Measurements from ENCODE around the gene ZBTB8B. TPM values are rescaled to one million over a fixed set of nuclear protein-coding genes. Genes with fewer than 3 reads are reported as not detected.

ZBTB8B gene
- total and polyA plus RNA-seq, 2 experiments from 2014 or later, result 0.56 to 2.1 TPM

- no peak for TF ChIP-seq CTCF (IDR thresholded peaks at IDR 0.05; ENCODE audit: low read depth, low read length)
- Histone ChIP-seq H3K4me1 (ENCODE audit: low read depth) (peaks cover 13% of the 10 kb centered on the region), H3K4me3 (no peak overlapping the region), H3K27ac (no peak overlapping the region), H3K36me3 (no peaks in the 10 kb centered on the region), H3K9me3 (ENCODE audit: low read depth) (no peaks in the 10 kb centered on the region), H3K27me3 (no peaks in the 10 kb centered on the region)
- DNase-seq (ENCODE audit: low read depth in 1 of 2, low spot score in 1 of 2), result no peak
Observed at GRCh38 chr1:32489774-32490454, 25.0 kb downstream of the ZBTB8B start.

DNA sequence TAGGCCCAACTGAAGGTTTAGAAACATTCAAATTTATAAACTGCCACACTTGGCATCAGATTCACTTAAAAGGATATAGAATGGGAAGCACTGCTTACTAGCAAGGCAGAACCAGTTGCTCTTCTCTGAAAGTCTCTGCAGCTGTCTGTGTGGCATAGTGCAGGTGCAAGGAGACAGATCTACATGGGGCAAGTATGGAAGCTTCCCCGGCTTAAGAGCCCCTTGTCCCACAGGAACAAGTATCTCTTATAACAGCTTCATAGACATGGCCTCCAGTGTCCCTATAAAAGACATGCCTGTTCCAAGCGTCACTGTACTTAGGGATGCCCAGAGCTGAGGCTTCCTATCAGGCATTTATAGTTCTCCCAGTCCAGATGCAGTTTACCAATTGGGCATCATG, 26.5 kb downstream of the ZBTB8B start:
- Histone ChIP-seq H3K27ac (no peak overlapping the region), H3K4me3 (no peak overlapping the region), H3K9me3 (ENCODE audit: low read depth) (no peaks in the 10 kb centered on the region), H3K27me3 (no peaks in the 10 kb centered on the region), H3K4me1 (ENCODE audit: low read depth) (peaks cover 27% of the 10 kb centered on the region), H3K36me3 (no peaks in the 10 kb centered on the region)
- DNase-seq (ENCODE audit: low read depth in 1 of 2, low spot score in 1 of 2), result no peak
- TF ChIP-seq CTCF (IDR thresholded peaks at IDR 0.05; ENCODE audit: low read depth, low read length), result no peak

- no peaks in the 10 kb centered on the region for H3K27me3 ChIP-seq
- H3K9me3 ChIP-seq (ENCODE audit: low read depth), result no peaks in the 10 kb centered on the region
- peaks cover 29% of the 10 kb centered on the region for H3K4me1 ChIP-seq (ENCODE audit: low read depth)
- TF ChIP-seq CTCF (IDR thresholded peaks at IDR 0.05; ENCODE audit: low read depth, low read length), result no peak
- no peaks in the 10 kb centered on the region for H3K36me3 ChIP-seq
- H3K27ac ChIP-seq, result peak overlapping the region; percentile 76
- peak; percentile 66 to 69 for DNase-seq (ENCODE audit: low read depth in 1 of 2, low spot score in 1 of 2)
- no peak overlapping the region for H3K4me3 ChIP-seq
Observed at GRCh38 chr1:32494196-32494595, 29.3 kb downstream of the ZBTB8B start.

DNA sequence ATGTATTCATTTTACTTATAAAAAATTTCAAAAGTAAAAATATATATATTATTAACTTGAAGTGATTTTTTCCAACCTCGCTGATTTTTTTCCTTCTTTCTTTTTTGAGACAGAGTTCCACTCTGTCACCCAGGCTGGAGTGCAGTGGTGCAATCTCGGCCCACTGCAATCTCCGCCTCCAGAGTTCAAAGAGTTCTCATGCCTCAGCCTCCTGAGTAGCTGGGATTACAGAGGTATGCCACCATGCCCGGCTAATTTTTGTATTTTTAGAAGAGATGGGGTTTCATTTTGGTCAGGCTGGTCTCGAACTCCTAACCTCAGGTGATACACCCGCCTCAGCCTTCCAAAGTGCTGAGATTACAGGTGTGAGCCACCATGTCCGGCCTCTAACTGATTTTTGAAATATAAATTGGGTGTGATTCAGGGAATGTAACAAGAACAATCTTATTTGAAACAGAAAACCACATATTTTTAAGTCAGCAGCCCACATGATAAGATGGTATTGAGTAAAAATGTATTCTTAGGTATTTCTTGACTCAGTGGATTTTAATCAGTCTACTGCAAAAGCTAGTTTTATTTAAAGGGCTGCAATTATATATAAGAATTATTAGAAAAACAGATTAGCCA, 30.0 kb downstream of the ZBTB8B start:
- peaks cover 29% of the 10 kb centered on the region for H3K4me1 ChIP-seq (ENCODE audit: low read depth)
- DNase-seq (ENCODE audit: low read depth in 1 of 2, low spot score in 1 of 2), result peak in 1 of 2 donors; percentile 14
- TF ChIP-seq CTCF (IDR thresholded peaks at IDR 0.05; ENCODE audit: low read depth, low read length), result no peak
- H3K27ac ChIP-seq, result peak overlapping the region; percentile 76
- no peaks in the 10 kb centered on the region for H3K27me3 ChIP-seq
- H3K9me3 ChIP-seq (ENCODE audit: low read depth), result no peaks in the 10 kb centered on the region
- H3K4me3 ChIP-seq, result no peak overlapping the region
- H3K36me3 ChIP-seq, result no peaks in the 10 kb centered on the region

- no peak overlapping the region for H3K4me3 ChIP-seq
- no peak overlapping the region for H3K27ac ChIP-seq
- H3K27me3 ChIP-seq, result no peaks in the 10 kb centered on the region
- no peaks in the 10 kb centered on the region for H3K9me3 ChIP-seq (ENCODE audit: low read depth)
- H3K4me1 ChIP-seq (ENCODE audit: low read depth), result peaks cover 29% of the 10 kb centered on the region
- peak in 1 of 2 donors; percentile 77 for DNase-seq (ENCODE audit: low read depth in 1 of 2, low spot score in 1 of 2)
- no peak for TF ChIP-seq CTCF (IDR thresholded peaks at IDR 0.05; ENCODE audit: low read depth, low read length)
- no peaks in the 10 kb centered on the region for H3K36me3 ChIP-seq
Observed at GRCh38 chr1:32496127-32496526, 31.3 kb downstream of the ZBTB8B start.

Measured in cardiac muscle cell (in vitro differentiated cells and primary cell).